Measurements from ENCODE around the gene RSBN1L. TPM values are rescaled to one million over a fixed set of nuclear protein-coding genes. Genes with fewer than 3 reads are reported as not detected.
A peak's percentile ranks its signal among the peaks of the same experiment; 100 is the strongest.

The RSBN1L gene
- polyA plus RNA-seq, 1 donor from 2014 or later, result 24.7 TPM

- Histone ChIP-seq H3K9me3 (ENCODE audit: low read length) (no peaks in the 10 kb centered on the region), H3K27me3 (ENCODE audit: insufficient read depth, low read depth, low read length) (no peaks in the 10 kb centered on the region), H3K4me2 (ENCODE audit: low read length) (peak overlapping the region; percentile 95), H3K9ac (ENCODE audit: low read length) (peak overlapping the region; percentile 91), H3K36me3 (ENCODE audit: insufficient read depth, low read length) (no peaks in the 10 kb centered on the region), H3K27ac (ENCODE audit: low read length) (peak overlapping the region; percentile 94), H4K20me1 (ENCODE audit: insufficient read depth) (no peaks in the 10 kb centered on the region), H3K9me2 (ENCODE audit: insufficient read depth, low read length) (no peaks in the 10 kb centered on the region), H3K4me3 (ENCODE audit: low read length) (peak overlapping the region; percentile 77), H3K79me2 (replicated peaks; ENCODE audit: insufficient read depth, low read length) (peaks cover 60% of the 10 kb centered on the region), H3F3A (ENCODE audit: insufficient read depth, low read length, poor library complexity, severe bottlenecking) (no peaks in the 10 kb centered on the region), H2AFZ (ENCODE audit: low read depth, low read length) (peak overlapping the region; percentile 78)
- no peak for TF ChIP-seq SMC3 (conservative IDR thresholded peaks at IDR 0.05; ENCODE audit: poor library complexity)
- no peak for TF ChIP-seq EP300 (conservative IDR thresholded peaks at IDR 0.05; ENCODE audit: poor library complexity, severe bottlenecking)
- TF ChIP-seq RAD21 (conservative IDR thresholded peaks at IDR 0.05), result no peak
- TF ChIP-seq CTCF (IDR thresholded peaks at IDR 0.05; ENCODE audit: poor library complexity, severe bottlenecking), result peak; percentile 51
- TF ChIP-seq REST (IDR thresholded peaks at IDR 0.05; ENCODE audit: borderline replicate concordance), result peak; percentile 28
- TF ChIP-seq MXI1 (conservative IDR thresholded peaks at IDR 0.05; ENCODE audit: poor library complexity, severe bottlenecking), result no peak
- peak; percentile 1 for TF ChIP-seq POLR2AphosphoS5 (IDR thresholded peaks at IDR 0.05)
- TF ChIP-seq EZH2 (IDR thresholded peaks at IDR 0.05; ENCODE audit: borderline replicate concordance, insufficient read depth, low read length, poor library complexity, severe bottlenecking), result no peak
- TF ChIP-seq TAF1 (IDR thresholded peaks at IDR 0.05; ENCODE audit: low read depth), result peak; percentile 2
Observed at GRCh38 chr7:77696643-77697534, 630 bp downstream of the RSBN1L start.

GRCh38 chr7:77697535-77697831, 1.2 kb downstream of the RSBN1L start:
- no peaks in the 10 kb centered on the region for H3F3A ChIP-seq (ENCODE audit: insufficient read depth, low read length, poor library complexity, severe bottlenecking)
- H3K27me3 ChIP-seq (ENCODE audit: insufficient read depth, low read depth, low read length), result no peaks in the 10 kb centered on the region
- H3K4me2 ChIP-seq (ENCODE audit: low read length), result peak overlapping the region; percentile 95
- peak overlapping the region; percentile 70 for H2AFZ ChIP-seq (ENCODE audit: low read depth, low read length)
- TF ChIP-seq EZH2 (IDR thresholded peaks at IDR 0.05; ENCODE audit: borderline replicate concordance, insufficient read depth, low read length, poor library complexity, severe bottlenecking) (no peak), RAD21 (conservative IDR thresholded peaks at IDR 0.05) (no peak), REST (IDR thresholded peaks at IDR 0.05; ENCODE audit: borderline replicate concordance) (no peak), CTCF (IDR thresholded peaks at IDR 0.05; ENCODE audit: poor library complexity, severe bottlenecking) (no peak), EP300 (conservative IDR thresholded peaks at IDR 0.05; ENCODE audit: poor library complexity, severe bottlenecking) (no peak), MXI1 (conservative IDR thresholded peaks at IDR 0.05; ENCODE audit: poor library complexity, severe bottlenecking) (no peak), TAF1 (IDR thresholded peaks at IDR 0.05; ENCODE audit: low read depth) (no peak)
- no peaks in the 10 kb centered on the region for H3K36me3 ChIP-seq (ENCODE audit: insufficient read depth, low read length)
- peak overlapping the region; percentile 94 for H3K27ac ChIP-seq (ENCODE audit: low read length)
- H3K79me2 ChIP-seq (replicated peaks; ENCODE audit: insufficient read depth, low read length), result peaks cover 66% of the 10 kb centered on the region
- peak overlapping the region; percentile 77 for H3K4me3 ChIP-seq (ENCODE audit: low read length)
- H4K20me1 ChIP-seq (ENCODE audit: insufficient read depth), result no peaks in the 10 kb centered on the region
- peak overlapping the region; percentile 91 for H3K9ac ChIP-seq (ENCODE audit: low read length)
- no peaks in the 10 kb centered on the region for H3K9me2 ChIP-seq (ENCODE audit: insufficient read depth, low read length)
- H3K9me3 ChIP-seq (ENCODE audit: low read length), result no peaks in the 10 kb centered on the region
